Sigmoid colon (tissue), 7 donors: ENCODE results near the gene FAM193A. TPM values are rescaled to one million over a fixed set of nuclear protein-coding genes. Genes with fewer than 3 reads are reported as not detected.
"Not testable (repeated sequence)": the region's sequence is repeated elsewhere in the genome, so short reads cannot be mapped to it uniquely, and the experiment has no call there.

Experiments used
- DNase-seq: peaks from one replicate; pipeline ENCODE4 v3.0.0-alpha.2; 2019
- H3K27ac ChIP-seq, 4 donors: fragments of 200-600 bp; sonication (generic); one replicate each; pipeline ENCODE4 v1.5.1; 2016 to 2019; ENCODE audit warnings: mild to moderate bottlenecking in 1 of 4
- H3K27me3 ChIP-seq, 3 donors: fragments of 200-600 bp; sonication (generic); one replicate each; pipeline ENCODE4 v1.5.1; 2019; ENCODE audit warnings: mild to moderate bottlenecking in 1 of 3
- H3K36me3 ChIP-seq, 4 donors: fragments of 200-600 bp; sonication (generic); one replicate each; pipeline ENCODE4 v1.5.1; 2016 to 2019
- H3K4me1 ChIP-seq, 4 donors: fragments of 200-600 bp; sonication (generic); one replicate each; pipeline ENCODE4 v1.5.1; 2017 to 2019
- H3K4me3 ChIP-seq, 4 donors: fragments of 200-600 bp; sonication (generic); one replicate each; pipeline ENCODE4 v1.5.1; 2017 to 2019; ENCODE audit warnings: mild to moderate bottlenecking in 2 of 4, moderate library complexity in 1 of 4
- H3K9me3 ChIP-seq, 4 donors: fragments of 200-600 bp in 3 of 4; sonication (generic) in 3 of 4; one replicate each; pipeline versions ENCODE4 v1.5.1 to v1.6.1; 2013 to 2019
- CTCF ChIP-seq, 4 experiments: fragments of 450-650 bp in 3 of 4; fragments of 200-600 bp in 1 of 4; IDR thresholded peaks; one replicate each; pipeline ENCODE4 v1.5.1; 2016 to 2019; ENCODE audit warnings: antibody characterized with exemption in 4 of 4, mild to moderate bottlenecking in 3 of 4, moderate library complexity in 2 of 4
- EP300 ChIP-seq, 4 donors: sonication (generic); formaldehyde crosslinking; IDR thresholded peaks; one replicate each; pipeline ENCODE4 v1.6.1; 2017; ENCODE audit warnings: antibody characterized with exemption in 4 of 4
- POLR2A ChIP-seq, 2 donors: fragments of 450-650 bp; IDR thresholded peaks; one replicate each; pipeline ENCODE4 v1.6.1; 2016; ENCODE audit warnings: antibody characterized with exemption in 2 of 2, mild to moderate bottlenecking in 2 of 2, moderate library complexity in 2 of 2
- POLR2AphosphoS5 ChIP-seq, 4 donors: sonication (generic); formaldehyde crosslinking; IDR thresholded peaks; one replicate each; pipeline ENCODE4 v1.6.1; 2017; ENCODE audit warnings: antibody characterized with exemption in 4 of 4
- WGBS, 2 donors: extraction: QIAGEN DNeasy Blood & Tissue Kit; methylation state at CpG; one replicate each; pipeline ENCODE4 v1.1.7; 2013; 5-methylcytosine and 5-hydroxymethylcytosine counted together
- intact Hi-C: fragments of 100-400 bp; cut with DNase I; formaldehyde crosslinking; loops from one replicate; pipeline ENCODE4 v1.15.1; 2023
- polyA plus RNA-seq, 3 donors: library from polyadenylated mRNA; stranded (reverse); fragments of 200-250 nt; gene quantifications; one replicate each; pipeline ENCODE4 v1.2.3, GENCODE V29; 2013
- total RNA-seq, 4 donors: library from RNA; depleted of rRNA; stranded (reverse); fragments of >200 nt; gene quantifications; one replicate each; pipeline ENCODE4 v1.1.0, GENCODE V29; 2016
- donor health status: healthy with polysubstance abuse.
- donor health status: Bipolar disorder and iron deficiency.
- donor health status: healthy.

The FAM193A gene
- total and polyA plus RNA-seq, 7 donors = 6.0 to 32.4 (median 17.4) TPM

DNA sequence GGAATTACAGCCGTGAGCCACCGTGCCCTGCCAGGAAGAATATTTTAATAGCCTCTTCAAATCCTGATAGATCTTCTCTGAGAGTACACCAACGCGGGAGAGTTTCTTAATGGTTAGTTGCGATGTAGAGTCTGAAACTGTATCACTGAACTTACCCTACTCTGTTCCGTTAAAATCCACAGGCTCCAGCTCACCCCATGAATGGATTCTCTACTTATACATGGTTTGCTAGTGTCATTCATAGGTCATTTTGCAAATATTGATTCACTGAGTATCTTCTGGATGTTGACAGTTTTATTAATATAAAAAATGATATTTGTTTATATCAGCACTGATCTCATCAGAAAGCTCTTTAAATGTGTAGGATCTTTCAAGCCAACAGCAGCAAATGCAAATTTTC, 99.9 kb downstream of the FAM193A start:
- Histone ChIP-seq H3K36me3 (peaks cover 19 to 96% (median 26%) of the 10 kb centered on the region in 4 donors), H3K9me3 (no peaks in the 10 kb centered on the region), H3K27me3 (no peaks in the 10 kb centered on the region), H3K27ac (no peak overlapping the region), H3K4me1 (no peaks in the 10 kb centered on the region), H3K4me3 (no peak overlapping the region)
- intact Hi-C loops = no loop called here
- no peak for DNase-seq
- TF ChIP-seq CTCF (IDR thresholded peaks at IDR 0.05) = no peak
- no peak for TF ChIP-seq EP300 (IDR thresholded peaks at IDR 0.05)
- TF ChIP-seq POLR2A (IDR thresholded peaks at IDR 0.05) = no peak
- no peak for TF ChIP-seq POLR2AphosphoS5 (IDR thresholded peaks at IDR 0.05)
- 91 to 92% methylated on average over 6 of the region's 6 CpGs for WGBS, 2 donors

DNA sequence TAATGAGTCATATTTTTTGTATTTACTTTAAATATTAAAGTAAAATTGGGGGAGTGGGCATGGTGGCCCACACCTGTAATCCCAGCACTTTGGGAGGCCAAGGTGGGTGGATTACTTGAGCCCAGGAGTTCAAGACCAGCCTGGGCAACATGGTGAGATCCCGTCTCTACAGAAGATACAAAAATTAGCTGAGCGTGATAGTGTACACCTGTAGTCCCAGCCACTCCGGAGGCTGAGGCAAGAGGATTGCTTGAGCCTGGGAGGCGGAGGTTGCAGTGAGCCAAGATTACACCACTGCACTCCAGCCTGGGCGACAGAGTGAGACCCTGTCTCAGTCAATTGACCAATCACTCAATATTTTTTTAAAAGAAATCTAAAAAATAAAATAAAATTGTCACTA, 100.5 kb downstream of the FAM193A start:
- WGBS, 2 donors = 96 to 98% methylated on average over 5 of the region's 5 CpGs

DNA sequence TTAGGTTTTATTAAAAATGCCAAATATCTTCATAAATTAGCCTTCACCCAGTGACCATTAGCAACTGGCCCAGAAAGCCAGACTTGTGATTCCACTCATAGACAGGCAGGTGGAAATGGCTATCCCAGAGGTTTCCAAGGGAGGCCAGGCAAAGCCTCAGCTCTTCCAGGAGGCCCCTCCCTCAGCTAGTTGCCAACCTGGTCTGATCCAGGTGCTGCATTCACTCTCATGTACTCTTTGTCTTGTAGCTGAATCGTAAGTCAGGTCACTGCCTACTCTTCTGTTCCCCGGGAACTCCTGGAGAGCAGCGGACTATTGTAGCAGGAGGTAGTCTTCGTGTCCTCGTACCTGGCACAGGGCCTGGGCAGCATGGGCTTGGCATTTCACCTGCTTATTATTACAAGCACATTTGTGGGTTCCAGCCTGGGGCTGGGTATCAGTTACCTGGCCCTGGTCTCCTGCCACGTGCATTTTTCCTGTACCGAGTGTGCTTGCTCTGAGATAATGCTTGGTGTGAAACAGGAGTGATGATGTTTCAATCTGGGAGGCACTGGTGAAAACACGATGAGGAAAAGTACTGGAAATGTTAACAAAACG, 101.6 kb downstream of the FAM193A start:
- no peaks in the 10 kb centered on the region for H3K27me3 ChIP-seq
- H3K4me3 ChIP-seq = no peak overlapping the region
- peaks cover 10 to 87% (median 16%) of the 10 kb centered on the region in 4 donors for H3K36me3 ChIP-seq
- no peak overlapping the region for H3K27ac ChIP-seq
- H3K4me1 ChIP-seq = no peaks in the 10 kb centered on the region
- peak; percentile 56 for DNase-seq
- WGBS, 2 donors = 92 to 96% methylated on average over 9 of the region's 9 CpGs
- no peaks in the 10 kb centered on the region for H3K9me3 ChIP-seq
- TF ChIP-seq EP300 (IDR thresholded peaks at IDR 0.05) = no peak
- no peak for TF ChIP-seq CTCF (IDR thresholded peaks at IDR 0.05)
- no peak for TF ChIP-seq POLR2AphosphoS5 (IDR thresholded peaks at IDR 0.05)
- no peak for TF ChIP-seq POLR2A (IDR thresholded peaks at IDR 0.05)
- intact Hi-C loops = no loop called here

More for the DNA sequence above, 100.5 kb downstream of the FAM193A start:
- H3K4me3 ChIP-seq, H3K27me3 ChIP-seq, H3K9me3 ChIP-seq, H3K27ac ChIP-seq, intact Hi-C loops, H3K4me1 ChIP-seq: not testable (repeated sequence)
- peak; percentile 9 for DNase-seq
- H3K36me3 ChIP-seq = peaks cover 13 to 95% (median 21%) of the 10 kb centered on the region in 4 donors

DNA sequence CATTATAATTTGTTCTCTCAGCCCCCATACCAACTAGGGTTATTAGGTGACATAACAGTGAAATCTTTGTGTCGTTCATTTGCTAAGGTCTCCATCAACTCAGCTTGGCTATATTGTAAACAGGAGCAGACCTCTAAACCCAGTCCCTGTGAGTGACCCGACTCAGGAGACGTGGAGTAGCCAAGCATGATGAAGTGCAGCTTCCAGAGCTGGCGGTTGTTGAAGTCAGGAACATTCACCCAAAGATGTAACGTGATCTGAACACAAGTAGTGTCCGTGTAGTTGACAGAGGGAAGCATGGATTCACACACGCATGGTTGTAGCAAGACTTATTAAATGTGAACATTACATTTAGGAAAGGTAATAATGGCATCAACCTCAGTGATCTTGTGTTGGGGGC, 102.3 kb downstream of the FAM193A start:
- intact Hi-C loops = no loop called here
- Histone ChIP-seq H3K4me1 (no peaks in the 10 kb centered on the region), H3K36me3 (peaks cover 10 to 87% (median 16%) of the 10 kb centered on the region in 4 donors), H3K27me3 (no peaks in the 10 kb centered on the region), H3K9me3 (no peaks in the 10 kb centered on the region), H3K4me3 (no peak overlapping the region), H3K27ac (no peak overlapping the region)
- 94 to 95% methylated on average over 7 of the region's 7 CpGs for WGBS, 2 donors
- DNase-seq = peak; percentile 14
- no peak for TF ChIP-seq CTCF (IDR thresholded peaks at IDR 0.05)
- TF ChIP-seq POLR2AphosphoS5 (IDR thresholded peaks at IDR 0.05) = no peak
- no peak for TF ChIP-seq POLR2A (IDR thresholded peaks at IDR 0.05)
- no peak for TF ChIP-seq EP300 (IDR thresholded peaks at IDR 0.05)

DNA sequence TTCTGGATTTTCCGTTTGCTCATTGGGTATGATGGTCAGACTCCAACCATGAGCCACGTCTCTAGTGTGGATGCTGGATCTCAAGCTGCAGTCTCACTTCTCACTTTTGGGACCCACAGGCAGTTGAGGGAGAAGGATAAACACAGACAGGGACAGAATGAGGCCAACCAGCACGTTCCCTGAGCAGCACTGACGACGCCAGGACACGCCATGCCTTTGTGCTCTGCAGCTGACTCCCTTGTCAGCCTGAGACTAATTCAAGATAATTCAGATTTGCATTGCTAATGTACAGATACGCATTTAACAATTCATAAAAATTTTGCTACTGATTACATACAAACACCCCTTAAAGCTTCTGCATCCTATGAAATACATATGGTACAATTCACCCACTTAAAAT, 106.5 kb downstream of the FAM193A start:
- peaks cover 24 to 88% (median 28%) of the 10 kb centered on the region in 4 donors for H3K36me3 ChIP-seq
- H3K4me3 ChIP-seq = no peak overlapping the region
- H3K27ac ChIP-seq = no peak overlapping the region
- H3K4me1 ChIP-seq = no peaks in the 10 kb centered on the region
- no peak for TF ChIP-seq EP300 (IDR thresholded peaks at IDR 0.05)
- no peak for TF ChIP-seq POLR2A (IDR thresholded peaks at IDR 0.05)
- no peak for TF ChIP-seq CTCF (IDR thresholded peaks at IDR 0.05)
- no peak for TF ChIP-seq POLR2AphosphoS5 (IDR thresholded peaks at IDR 0.05)
- no peaks in the 10 kb centered on the region for H3K9me3 ChIP-seq
- DNase-seq = peak; percentile 27
- WGBS, 2 donors = 92 to 94% methylated on average over 7 of the region's 7 CpGs
- H3K27me3 ChIP-seq = no peaks in the 10 kb centered on the region
- intact Hi-C loops = no loop called here
